OCI-LY1 (cell line): Measurements from ENCODE around the gene MVB12B.
"Not testable (repeated sequence)": the region's sequence is repeated elsewhere in the genome, so short reads cannot be mapped to it uniquely, and the experiment has no call there.

ENCODE experiments used
- H2AFZ ChIP-seq: fragments of 200-600 bp; sonication (generic), shearing (Covaris generic); 2 replicates; pipeline ENCODE4 v1.6.0; 2014; ENCODE audit warnings: antibody characterized with exemption, mild to moderate bottlenecking, low read length
- H3F3A ChIP-seq: fragments of 200-600 bp; sonication (generic), shearing (Covaris generic); 2 replicates; pipeline ENCODE4 v1.6.0; 2014; ENCODE audit warnings: mild to moderate bottlenecking, antibody characterized with exemption, low read length, moderate library complexity; ENCODE audit not compliant: insufficient read depth
- H3K27ac ChIP-seq: fragments of 200-600 bp; sonication (generic); 2 replicates; pipeline ENCODE4 v1.5.1; 2014; ENCODE audit warnings: low read length, mixed run types, mild to moderate bottlenecking, low read depth; ENCODE audit not compliant: poor library complexity, severe bottlenecking
- H3K27me3 ChIP-seq: fragments of 200-600 bp; sonication (generic); 2 replicates; pipeline ENCODE4 v1.6.0; 2014; ENCODE audit warnings: antibody characterized with exemption, mild to moderate bottlenecking, low read length, moderate library complexity; ENCODE audit not compliant: insufficient read depth
- H3K36me3 ChIP-seq: fragments of 200-600 bp; sonication (generic); 2 replicates; pipeline ENCODE4 v1.6.1; 2014; ENCODE audit warnings: mild to moderate bottlenecking, antibody characterized with exemption, low read length, moderate library complexity, mixed read lengths; ENCODE audit not compliant: insufficient read depth
- H3K4me1 ChIP-seq: fragments of 200-600 bp; sonication (generic); 2 replicates; pipeline ENCODE4 v1.5.1; 2014; ENCODE audit warnings: mild to moderate bottlenecking, low read length, moderate library complexity; ENCODE audit not compliant: insufficient read depth, severe bottlenecking
- H3K4me2 ChIP-seq: fragments of 200-600 bp; sonication (generic), shearing (Covaris generic); 2 replicates; pipeline ENCODE4 v1.6.1; 2014; ENCODE audit warnings: low read length
- H3K4me3 ChIP-seq: fragments of 200-600 bp; sonication (generic); 2 replicates; pipeline ENCODE4 v1.5.1; 2014; ENCODE audit warnings: low read length, low read depth, mild to moderate bottlenecking, mixed read lengths; ENCODE audit not compliant: poor library complexity, severe bottlenecking
- H3K79me2 ChIP-seq: fragments of 200-600 bp; shearing (Covaris generic); 2 replicates; pipeline ENCODE4 v1.6.1; 2016; ENCODE audit warnings: mixed run types, low read length, mixed read lengths; ENCODE audit not compliant: insufficient read depth
- H3K9ac ChIP-seq: fragments of 200-600 bp; sonication (generic), shearing (Covaris generic); 2 replicates; pipeline ENCODE4 v1.6.1; 2014; ENCODE audit warnings: mild to moderate bottlenecking, low read length, mixed read lengths
- H3K9me2 ChIP-seq: fragments of 200-600 bp; sonication (generic), shearing (Covaris generic); 2 replicates; pipeline ENCODE4 v1.6.1; 2014; ENCODE audit warnings: low read depth, mild to moderate bottlenecking, low read length, mixed read lengths
- H3K9me3 ChIP-seq: fragments of 200-600 bp; shearing (Covaris generic); 2 replicates; pipeline ENCODE4 v1.6.1; 2014; ENCODE audit warnings: low read length, mixed read lengths
- H4K20me1 ChIP-seq: fragments of 200-600 bp; sonication (generic), shearing (Covaris generic); 2 replicates; pipeline ENCODE4 v1.6.0; 2016; ENCODE audit warnings: mild to moderate bottlenecking, low read length; ENCODE audit not compliant: insufficient read depth
- CTCF ChIP-seq: fragments of 200-600 bp; sonication (generic), shearing (Covaris generic); IDR thresholded peaks from 2 replicates; pipeline ENCODE4 v1.5.1; 2017; ENCODE audit warnings: mild to moderate bottlenecking, antibody characterized with exemption, low read length, moderate library complexity, mixed read lengths
- EZH2 ChIP-seq: fragments of 200-600 bp; sonication (generic), shearing (Covaris generic); IDR thresholded peaks from 2 replicates; pipeline ENCODE4 v1.8.0; 2017; ENCODE audit warnings: borderline replicate concordance, mixed run types, mild to moderate bottlenecking, antibody characterized with exemption, low read length, moderate library complexity, mixed read lengths

The MVB12B gene

GRCh38 chr9:126536841-126537465, 210.3 kb downstream of the MVB12B start:
- TF ChIP-seq EZH2, result no peak
- Histone ChIP-seq H3K27ac (no peak overlapping the region), H3F3A (no peaks in the 10 kb centered on the region), H3K79me2 (no peaks in the 10 kb centered on the region), H3K27me3 (no peaks in the 10 kb centered on the region), H3K4me1 (peaks cover 14% of the 10 kb centered on the region), H3K9me3 (no peaks in the 10 kb centered on the region), H4K20me1 (no peaks in the 10 kb centered on the region), H3K9me2 (no peaks in the 10 kb centered on the region), H3K4me3 (no peak overlapping the region), H3K36me3 (no peaks in the 10 kb centered on the region), H3K9ac (no peak overlapping the region), H2AFZ (no peak overlapping the region), H3K4me2 (no peak overlapping the region)

- no peaks in the 10 kb centered on the region for H3K27me3 ChIP-seq
- no peaks in the 10 kb centered on the region for H3K79me2 ChIP-seq
- H3K27ac ChIP-seq, result no peak overlapping the region
- no peaks in the 10 kb centered on the region for H3K9me2 ChIP-seq
- no peaks in the 10 kb centered on the region for H3F3A ChIP-seq
- peaks cover 9% of the 10 kb centered on the region for H3K4me1 ChIP-seq
- TF ChIP-seq EZH2 (no peak), CTCF (no peak)
- no peak overlapping the region for H3K4me2 ChIP-seq
- H2AFZ ChIP-seq, result no peak overlapping the region
- H3K9me3 ChIP-seq, result no peaks in the 10 kb centered on the region
- H3K9ac ChIP-seq, result no peak overlapping the region
- no peaks in the 10 kb centered on the region for H3K36me3 ChIP-seq
- no peaks in the 10 kb centered on the region for H4K20me1 ChIP-seq
- H3K4me3 ChIP-seq, result no peak overlapping the region
These were observed 211.9 kb downstream of the MVB12B start for GRCh38 chr9:126538550-126538949.

GRCh38 chr9:126540398-126540797, 213.8 kb downstream of the MVB12B start:
- H3K27me3 ChIP-seq, H3F3A ChIP-seq, H3K4me3 ChIP-seq, H3K9me3 ChIP-seq, H3K27ac ChIP-seq, H3K4me1 ChIP-seq, H3K4me2 ChIP-seq, H3K79me2 ChIP-seq, H4K20me1 ChIP-seq, H3K9me2 ChIP-seq, H3K9ac ChIP-seq, H2AFZ ChIP-seq, H3K36me3 ChIP-seq: not testable (repeated sequence)

- no peak overlapping the region for H3K27ac ChIP-seq
- H3K4me1 ChIP-seq, result no peaks in the 10 kb centered on the region
- H3K4me3 ChIP-seq, result no peak overlapping the region
- no peaks in the 10 kb centered on the region for H4K20me1 ChIP-seq
- H3K27me3 ChIP-seq, result no peaks in the 10 kb centered on the region
- TF ChIP-seq CTCF, result no peak
- TF ChIP-seq EZH2, result no peak
- H3K4me2 ChIP-seq, result no peak overlapping the region
- no peaks in the 10 kb centered on the region for H3K36me3 ChIP-seq
- no peaks in the 10 kb centered on the region for H3K9me3 ChIP-seq
- H3K9ac ChIP-seq, result no peak overlapping the region
- no peak overlapping the region for H2AFZ ChIP-seq
- no peaks in the 10 kb centered on the region for H3K79me2 ChIP-seq
- H3F3A ChIP-seq, result no peaks in the 10 kb centered on the region
- no peaks in the 10 kb centered on the region for H3K9me2 ChIP-seq
These were observed 216.9 kb downstream of the MVB12B start for GRCh38 chr9:126543490-126543889.
